IMR-90 (cell line): Measurements from ENCODE around the gene HOXD3.

Source experiments
- CEBPB ChIP-seq: IDR thresholded peaks from 2 replicates; pipeline ENCODE4 v1.6.1; 2012; ENCODE audit warnings: low read depth, low read length, improper control_type of control experiment
- CHD1 ChIP-seq: IDR thresholded peaks from 2 replicates; pipeline ENCODE4 v1.6.1; 2012; ENCODE audit warnings: low read depth, low read length, improper control_type of control experiment
- CTCF ChIP-seq: conservative IDR thresholded peaks from 2 replicates; pipeline ENCODE4 v1.5.1; 2012; ENCODE audit warnings: mild to moderate bottlenecking, low read depth, low read length, improper control_type of control experiment
- ELK1 ChIP-seq: fragments of 150-350 bp; IDR thresholded peaks from 2 replicates; pipeline ENCODE4 v1.6.1; 2016; ENCODE audit warnings: low read depth, mild to moderate bottlenecking, low read length, moderate library complexity, borderline replicate concordance
- FOS ChIP-seq: fragments of 150-350 bp; IDR thresholded peaks from 2 replicates; pipeline ENCODE4 v1.6.1; 2016; ENCODE audit warnings: low read depth, low read length
- MXI1 ChIP-seq: IDR thresholded peaks from 2 replicates; pipeline ENCODE4 v1.6.1; 2012; ENCODE audit warnings: low read depth, mild to moderate bottlenecking, low read length, moderate library complexity, borderline replicate concordance
- POLR2A ChIP-seq: IDR thresholded peaks from 2 replicates; pipeline ENCODE4 v1.6.1; 2012; ENCODE audit warnings: mild to moderate bottlenecking, low read depth, low read length
- RAD21 ChIP-seq: IDR thresholded peaks from 2 replicates; pipeline ENCODE4 v1.6.1; 2012; ENCODE audit warnings: low read length, improper control_type of control experiment
- RCOR1 ChIP-seq: IDR thresholded peaks from 2 replicates; pipeline ENCODE4 v1.6.1; 2012; ENCODE audit warnings: mild to moderate bottlenecking, low read length, improper control_type of control experiment; ENCODE audit not compliant: insufficient replicate concordance
- RFX5 ChIP-seq: IDR thresholded peaks from 2 replicates; pipeline ENCODE4 v1.8.0; 2012; ENCODE audit warnings: low read depth, mild to moderate bottlenecking, low read length, moderate library complexity
- SMC3 ChIP-seq: fragments of 150-350 bp; IDR thresholded peaks from 2 replicates; pipeline ENCODE4 v1.6.1; 2016; ENCODE audit warnings: low read depth, mild to moderate bottlenecking, antibody characterized with exemption, low read length, moderate library complexity
- USF2 ChIP-seq: fragments of 150-350 bp; IDR thresholded peaks from 2 replicates; pipeline ENCODE4 v1.6.1; 2017; ENCODE audit warnings: mild to moderate bottlenecking, antibody characterized with exemption, low read length, low read depth

GRCh38 chr2:176149939-176150583 is 7.0 kb upstream of the HOXD3 start:
- TF ChIP-seq CTCF = no peak
- no peak for TF ChIP-seq RAD21
- no peak for TF ChIP-seq CEBPB
- no peak for TF ChIP-seq SMC3
- TF ChIP-seq POLR2A = no peak
- no peak for TF ChIP-seq USF2
- TF ChIP-seq CHD1 = no peak
- no peak for TF ChIP-seq RCOR1
- no peak for TF ChIP-seq RFX5
- TF ChIP-seq ELK1 = no peak
- TF ChIP-seq MXI1 = no peak
- TF ChIP-seq FOS = no peak
